ENCODE results near the gene KLHL41. TPM values are rescaled to one million over a fixed set of nuclear protein-coding genes. Genes with fewer than 3 reads are reported as not detected.

KLHL41 gene
- total RNA-seq, 1 donor from 2014 or later: 1.4 TPM

GRCh38 chr2:169478745-169479256 is 30.7 kb upstream of the KLHL41 start:
- no peak for TF ChIP-seq CTCF (conservative IDR thresholded peaks at IDR 0.05)
- no peak for DNase-seq (ENCODE audit: low read depth, low spot score)
- peak overlapping the region; percentile 93 for H3K27ac Mint-ChIP-seq (ENCODE audit: unreplicated experiment)
- no peaks in the 10 kb centered on the region for H3K27me3 Mint-ChIP-seq (ENCODE audit: low read depth)
- peak overlapping the region; percentile 90 for H3K4me3 Mint-ChIP-seq
- peaks cover 26% of the 10 kb centered on the region for H3K4me1 Mint-ChIP-seq
- H3K9me3 Mint-ChIP-seq: no peaks in the 10 kb centered on the region
- H3K36me3 Mint-ChIP-seq (ENCODE audit: low read depth): no peaks in the 10 kb centered on the region

- Mint-ChIP-seq H3K9me3 (no peaks in the 10 kb centered on the region), H3K4me1 (peaks cover 26% of the 10 kb centered on the region)
Observed at GRCh38 chr2:169479257-169480078, 30.0 kb upstream of the KLHL41 start, which contains the start of gene BBS5. TSS of gene BBS5 (plus strand) at chr2:169479494. CDS start at chr2:169479554, 60 bp downstream.

GRCh38 chr2:169480079-169480465 is 29.4 kb upstream of the KLHL41 start:
- no peak for DNase-seq (ENCODE audit: low read depth, low spot score)
- peaks cover 26% of the 10 kb centered on the region for H3K4me1 Mint-ChIP-seq
- no peaks in the 10 kb centered on the region for H3K36me3 Mint-ChIP-seq (ENCODE audit: low read depth)
- no peak for TF ChIP-seq CTCF (conservative IDR thresholded peaks at IDR 0.05)
- H3K27ac Mint-ChIP-seq (ENCODE audit: unreplicated experiment): no peak overlapping the region
- H3K9me3 Mint-ChIP-seq: no peaks in the 10 kb centered on the region
- peak overlapping the region; percentile 90 for H3K4me3 Mint-ChIP-seq
- H3K27me3 Mint-ChIP-seq (ENCODE audit: low read depth): no peaks in the 10 kb centered on the region

More at GRCh38 chr2:169479257-169480078, 30.0 kb upstream of the KLHL41 start, which contains the start of gene BBS5:
- H3K4me3 Mint-ChIP-seq: peak within 1 kb of the TSS; percentile 90
- DNase-seq (ENCODE audit: low read depth, low spot score): peak; percentile 63
- H3K27ac Mint-ChIP-seq (ENCODE audit: unreplicated experiment): peak within 1 kb of the TSS; percentile 93
- no peaks in the 10 kb centered on the region for H3K36me3 Mint-ChIP-seq (ENCODE audit: low read depth)
- TF ChIP-seq CTCF (conservative IDR thresholded peaks at IDR 0.05): peak; percentile 62
- H3K27me3 Mint-ChIP-seq (ENCODE audit: low read depth): no peaks in the 10 kb centered on the region

- H3K36me3 Mint-ChIP-seq (ENCODE audit: low read depth): peaks cover 4% of the 10 kb centered on the region
- no peak overlapping the region for H3K4me3 Mint-ChIP-seq
- H3K9me3 Mint-ChIP-seq: peaks cover 1% of the 10 kb centered on the region
- DNase-seq (ENCODE audit: low read depth, low spot score): no peak
- H3K4me1 Mint-ChIP-seq: no peaks in the 10 kb centered on the region
- no peaks in the 10 kb centered on the region for H3K27me3 Mint-ChIP-seq (ENCODE audit: low read depth)
- H3K27ac Mint-ChIP-seq (ENCODE audit: unreplicated experiment): no peak overlapping the region
- TF ChIP-seq CTCF (conservative IDR thresholded peaks at IDR 0.05): no peak
Observed at GRCh38 chr2:169485650-169486138, 23.8 kb upstream of the KLHL41 start.

GRCh38 chr2:169486487-169486886 is 23.0 kb upstream of the KLHL41 start:
- no peak overlapping the region for H3K27ac Mint-ChIP-seq (ENCODE audit: unreplicated experiment)
- no peaks in the 10 kb centered on the region for H3K4me1 Mint-ChIP-seq
- H3K9me3 Mint-ChIP-seq: peaks cover 3% of the 10 kb centered on the region
- TF ChIP-seq CTCF (conservative IDR thresholded peaks at IDR 0.05): no peak
- peaks cover 7% of the 10 kb centered on the region for H3K36me3 Mint-ChIP-seq (ENCODE audit: low read depth)
- no peaks in the 10 kb centered on the region for H3K27me3 Mint-ChIP-seq (ENCODE audit: low read depth)
- H3K4me3 Mint-ChIP-seq: no peak overlapping the region
- no peak for DNase-seq (ENCODE audit: low read depth, low spot score)
